Heart left ventricle (tissue), 16 donors: ENCODE measurements around the gene DOCK7. TPM values are rescaled to one million over a fixed set of nuclear protein-coding genes. Genes with fewer than 3 reads are reported as not detected.
"Not testable (repeated sequence)": the region's sequence is repeated elsewhere in the genome, so short reads cannot be mapped to it uniquely, and the experiment has no call there.

Experiments
- ATAC-seq, 4 donors: fragments of 200-7000 bp; cut with Tn5 transposase; one replicate each; pipeline ENCODE4 v1.9.1; 2020 to 2022; ENCODE audit warnings: moderate library complexity in 4 of 4, mild to moderate bottlenecking in 3 of 4, moderate number of reproducible peaks in 1 of 4
- DNase-seq, 5 donors: peaks; one replicate each; pipeline ENCODE4 v3.0.0-alpha.2; 2020
- H3K27ac ChIP-seq, 12 donors: fragments of 200-600 bp; sonication (generic) in 4 of 12; one replicate each; pipeline versions ENCODE4 v1.5.0 to v1.8.0; 2016 to 2022; ENCODE audit warnings: mild to moderate bottlenecking in 2 of 12
- H3K27me3 ChIP-seq, 9 donors: fragments of 200-600 bp; sonication (generic) in 2 of 9; one replicate each; pipeline versions ENCODE4 v1.5.1 to v1.8.0; 2016 to 2022; ENCODE audit warnings: mild to moderate bottlenecking in 3 of 9
- H3K36me3 ChIP-seq, 9 donors: fragments of 200-600 bp; sonication (generic) in 2 of 9; one replicate each; pipeline versions ENCODE4 v1.5.0 to v1.8.0; 2018 to 2022; ENCODE audit warnings: mild to moderate bottlenecking in 2 of 9
- H3K4me1 ChIP-seq, 12 donors: fragments of 200-600 bp; sonication (generic) in 4 of 12; one replicate each; pipeline versions ENCODE4 v1.5.0 to v1.8.0; 2016 to 2022; ENCODE audit warnings: mild to moderate bottlenecking in 3 of 12
- H3K4me3 ChIP-seq, 12 donors: fragments of 200-600 bp; sonication (generic) in 4 of 12; one replicate each; pipeline versions ENCODE4 v1.5.0 to v1.8.0; 2017 to 2022; ENCODE audit warnings: mild to moderate bottlenecking in 9 of 12, moderate library complexity in 4 of 12
- H3K9me3 ChIP-seq, 12 donors: fragments of 200-600 bp; sonication (generic) in 4 of 12; one replicate each; pipeline versions ENCODE4 v1.5.0 to v1.8.0; 2016 to 2022; ENCODE audit warnings: mild to moderate bottlenecking in 1 of 12
- CTCF ChIP-seq, 12 donors: fragments of 200-600 bp; sonication (generic) in 4 of 12; IDR thresholded peaks; one replicate each; pipeline versions ENCODE4 v1.5.0 to v1.8.0; 2018 to 2022; ENCODE audit warnings: antibody characterized with exemption in 12 of 12, mild to moderate bottlenecking in 5 of 12
- POLR2A ChIP-seq, 2 donors: fragments of 450-650 bp; IDR thresholded peaks; one replicate each; pipeline ENCODE4 v1.6.1; 2017; ENCODE audit warnings: antibody characterized with exemption in 2 of 2, mild to moderate bottlenecking in 2 of 2, moderate library complexity in 2 of 2
- WGBS, 4 donors: extraction: QIAGEN DNeasy Blood & Tissue Kit in 2 of 4; methylation state at CpG; one replicate each; pipeline versions ENCODE4 v1.1.5 to v1.1.7; 2013 to 2018; 5-methylcytosine and 5-hydroxymethylcytosine counted together
- intact Hi-C, 10 donors: fragments of 100-400 bp; cut with DNase I; formaldehyde crosslinking; loops; one replicate each; pipeline versions ENCODE4 v1.11.1 to v1.14.2; 2022
- polyA plus RNA-seq, 2 donors: library from polyadenylated mRNA; stranded (reverse); fragments of 200-250 nt; gene quantifications; one replicate each; pipeline ENCODE4 v1.2.3, GENCODE V29; 2013
- total RNA-seq, 9 donors: library from RNA; depleted of rRNA in 2 of 9; stranded (reverse); fragments of >200 nt in 2 of 9; fragmentation: NEBNext Ultra II Directional in 3 of 9; extraction: Animal tissue kit (Norgen Biotek cat#: 25700) in 3 of 9; gene quantifications; one replicate each; pipeline versions ENCODE4 v1.1.0 to v1.2.4, GENCODE V29; 2016 to 2023
- donor health status: ischemic (EF 13 %, LVEDD 7.1; RV severe dilation, severe dysfunction).
- donor health status: healthy with polysubstance abuse.
- donor health status: DM: no; HTN: yes; CAD: no.
- donor health status: DM: no; HTN: no; CAD: no.
- donor health status: ischemic (EF 25% LVEDD 6.9; RV normal size, moderate dysfunction).
- donor health status: ischemic (EF 25% LVEDD 5.7; RV mildly dilated, moderate dysfunction).
- donor health status: healthy.
- donor health status: DM: yes; HTN: yes; CAD: no.
- donor health status: ischemic (EF 35%, LVEDD 5.7; RV mildly dilated, moderate dysfunction).
- donor health status: nonischemic (EF 11% LVEDD 7.7; RV severe dilation, severe dysfunction).
- donor health status: DM: yes; HTN: yes; CAD: no.
- donor health status: PGD.
- donor health status: ischemic (EF 29% LVEDD 5.4; RV normal size, mild dysfunction).
- donor health status: nonischemic (EF 23%, LVEDD 6.1; RV moderate dilation, normal function).

Gene DOCK7
- total and polyA plus RNA-seq, 11 donors, result 2.9 to 26.7 (median 11.6) TPM

GRCh38 chr1:62621907-62622306 lies 66.3 kb downstream of the DOCK7 start:
- 93 to 97% (median 95%) methylated on average over 1 of the region's 1 CpG for WGBS, 4 donors
- DNase-seq (no peak), ATAC-seq (peak in 3 of 4 donors; percentile 47 to 71 (median 63))
- no peak overlapping the region for H3K4me3 ChIP-seq
- H3K4me1 ChIP-seq, result peaks cover 0 to 4% (median 0%) of the 10 kb centered on the region in 12 donors
- intact Hi-C loops, result no loop called here
- H3K9me3 ChIP-seq, result no peaks in the 10 kb centered on the region
- TF ChIP-seq POLR2A (IDR thresholded peaks at IDR 0.05) (no peak), CTCF (IDR thresholded peaks at IDR 0.05) (no peak)
- H3K27me3 ChIP-seq, result no peaks in the 10 kb centered on the region
- peaks cover 0 to 46% (median 19%) of the 10 kb centered on the region in 9 donors for H3K36me3 ChIP-seq
- H3K27ac ChIP-seq, result no peak overlapping the region

GRCh38 chr1:62613890-62614289 lies 74.3 kb downstream of the DOCK7 start:
- Histone ChIP-seq H3K27ac (no peak overlapping the region), H3K4me1 (no peaks in the 10 kb centered on the region), H3K27me3 (no peaks in the 10 kb centered on the region), H3K4me3 (no peak overlapping the region), H3K36me3 (peaks cover 0 to 39% (median 9%) of the 10 kb centered on the region in 9 donors), H3K9me3 (peaks cover 0 to 3% (median 0%) of the 10 kb centered on the region in 12 donors)
- intact Hi-C loops, result no loop called here
- ATAC-seq (no peak), DNase-seq (no peak)
- no peak for TF ChIP-seq POLR2A (IDR thresholded peaks at IDR 0.05)
- TF ChIP-seq CTCF (IDR thresholded peaks at IDR 0.05), result no peak
- WGBS, 4 donors, result 98 to 100% (median 99%) methylated on average over 1 of the region's 1 CpG

GRCh38 chr1:62613325-62613727 lies 74.9 kb downstream of the DOCK7 start:
- ATAC-seq, result no peak
- H3K4me1 ChIP-seq, result no peaks in the 10 kb centered on the region
- TF ChIP-seq POLR2A (IDR thresholded peaks at IDR 0.05) (no peak), CTCF (IDR thresholded peaks at IDR 0.05) (no peak)
- no peak overlapping the region for H3K4me3 ChIP-seq
- intact Hi-C loops, result no loop called here
- H3K36me3 ChIP-seq, result peaks cover 0 to 33% (median 8%) of the 10 kb centered on the region in 9 donors
- H3K27me3 ChIP-seq, result no peaks in the 10 kb centered on the region
- 86 to 90% (median 87%) methylated on average over 5 of the region's 5 CpGs for WGBS, 4 donors
- H3K9me3 ChIP-seq, result peaks cover 0 to 3% (median 0%) of the 10 kb centered on the region in 12 donors
- no peak overlapping the region for H3K27ac ChIP-seq
- DNase-seq, result no peak

GRCh38 chr1:62612770-62613169 lies 75.4 kb downstream of the DOCK7 start:
- Histone ChIP-seq H3K9me3 (peaks cover 0 to 3% (median 0%) of the 10 kb centered on the region in 12 donors), H3K27ac (no peak overlapping the region), H3K36me3 (peaks cover 0 to 27% (median 2%) of the 10 kb centered on the region in 9 donors), H3K27me3 (no peaks in the 10 kb centered on the region), H3K4me1 (no peaks in the 10 kb centered on the region), H3K4me3 (no peak overlapping the region)
- intact Hi-C loops, result no loop called here
- 93 to 97% (median 96%) methylated on average over 2 of the region's 2 CpGs for WGBS, 4 donors
- no peak for TF ChIP-seq CTCF (IDR thresholded peaks at IDR 0.05)
- no peak for TF ChIP-seq POLR2A (IDR thresholded peaks at IDR 0.05)
- no peak for DNase-seq
- ATAC-seq, result no peak

GRCh38 chr1:62610588-62610987 lies 77.6 kb downstream of the DOCK7 start:
- ATAC-seq, H3K27me3 ChIP-seq, DNase-seq, intact Hi-C loops, H3K9me3 ChIP-seq, H3K27ac ChIP-seq, H3K4me1 ChIP-seq, H3K4me3 ChIP-seq: not testable (repeated sequence)
- peaks cover 0 to 11% (median 0%) of the 10 kb centered on the region in 9 donors for H3K36me3 ChIP-seq
- WGBS, 4 donors, result 97 to 100% (median 99%) methylated on average over 1 of the region's 1 CpG
